Activated CD4-positive, alpha-beta T cell treated with anti-CD3 and anti-CD28 coated beads, Interleukin-2, amount 10 ng/mL, durations not matched to agents 24 days and 14 days (primary cell): ENCODE results near the gene SKIL. TPM values are rescaled to one million over a fixed set of nuclear protein-coding genes. Genes with fewer than 3 reads are reported as not detected.
A peak's percentile ranks its signal among the peaks of the same experiment; 100 is the strongest.

Source experiments
- DNase-seq: peaks from one replicate; pipeline ENCODE4 v3.0.0; 2022
- H3K27ac Mint-ChIP-seq: one replicate; pipeline ENCODE4 v1.8.0; 2022; ENCODE audit warnings: mild to moderate bottlenecking, mixed read lengths
- H3K27me3 Mint-ChIP-seq: one replicate; pipeline ENCODE4 v1.8.0; 2022; ENCODE audit warnings: mixed read lengths
- H3K36me3 Mint-ChIP-seq: one replicate; pipeline ENCODE4 v1.8.0; 2022; ENCODE audit warnings: low read depth, mild to moderate bottlenecking, mixed read lengths
- H3K4me1 Mint-ChIP-seq: one replicate; pipeline ENCODE4 v1.8.0; 2021; ENCODE audit warnings: mixed read lengths
- H3K4me3 Mint-ChIP-seq: one replicate; pipeline ENCODE4 v1.8.0; 2022; ENCODE audit warnings: mild to moderate bottlenecking, moderate library complexity, mixed read lengths
- H3K9me3 Mint-ChIP-seq: one replicate; pipeline ENCODE4 v1.8.0; 2021; ENCODE audit warnings: mixed read lengths
- intact Hi-C: fragments of 100-400 bp; cut with micrococcal nuclease; formaldehyde crosslinking; loops from one replicate; pipeline ENCODE4 v1.15.1; 2023
- total RNA-seq: library from RNA; stranded (reverse); gene quantifications from 2 replicates; pipeline ENCODE4 v1.2.3, GENCODE V29; 2022

SKIL gene
- total RNA-seq, 1 donor from 2014 or later = 23.3 TPM

DNA sequence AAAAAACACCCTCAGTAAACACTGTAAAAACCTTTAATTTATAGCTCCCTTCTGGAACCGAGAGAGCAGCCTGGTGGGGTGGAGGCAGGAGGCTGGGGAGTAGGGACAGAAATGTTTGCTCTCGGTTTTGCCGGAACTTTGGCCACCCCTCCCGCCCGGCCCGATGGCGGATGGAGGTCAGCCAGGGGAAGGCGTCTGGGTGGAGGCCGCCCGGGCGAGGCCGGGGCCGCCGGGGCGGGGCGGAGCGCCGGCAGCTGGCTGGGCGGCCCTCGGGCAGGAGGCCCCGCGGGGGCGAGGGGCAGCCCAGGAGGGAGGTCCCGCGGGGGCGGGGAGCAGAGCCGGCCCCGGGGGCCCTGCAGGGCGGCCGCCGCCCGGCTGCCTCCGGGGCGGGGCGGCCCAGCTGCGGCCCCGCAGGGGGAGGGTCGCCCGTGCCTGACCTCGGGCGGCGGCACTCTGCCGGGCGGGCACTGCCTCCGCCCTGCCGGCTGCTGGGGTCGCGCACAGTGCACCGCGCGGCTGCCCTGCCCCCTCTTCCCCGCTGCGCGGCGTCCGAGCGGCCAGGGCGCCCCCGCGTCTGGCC, 829 bp upstream of the SKIL start:
- H3K27ac Mint-ChIP-seq = peak overlapping the region; percentile 86

DNA sequence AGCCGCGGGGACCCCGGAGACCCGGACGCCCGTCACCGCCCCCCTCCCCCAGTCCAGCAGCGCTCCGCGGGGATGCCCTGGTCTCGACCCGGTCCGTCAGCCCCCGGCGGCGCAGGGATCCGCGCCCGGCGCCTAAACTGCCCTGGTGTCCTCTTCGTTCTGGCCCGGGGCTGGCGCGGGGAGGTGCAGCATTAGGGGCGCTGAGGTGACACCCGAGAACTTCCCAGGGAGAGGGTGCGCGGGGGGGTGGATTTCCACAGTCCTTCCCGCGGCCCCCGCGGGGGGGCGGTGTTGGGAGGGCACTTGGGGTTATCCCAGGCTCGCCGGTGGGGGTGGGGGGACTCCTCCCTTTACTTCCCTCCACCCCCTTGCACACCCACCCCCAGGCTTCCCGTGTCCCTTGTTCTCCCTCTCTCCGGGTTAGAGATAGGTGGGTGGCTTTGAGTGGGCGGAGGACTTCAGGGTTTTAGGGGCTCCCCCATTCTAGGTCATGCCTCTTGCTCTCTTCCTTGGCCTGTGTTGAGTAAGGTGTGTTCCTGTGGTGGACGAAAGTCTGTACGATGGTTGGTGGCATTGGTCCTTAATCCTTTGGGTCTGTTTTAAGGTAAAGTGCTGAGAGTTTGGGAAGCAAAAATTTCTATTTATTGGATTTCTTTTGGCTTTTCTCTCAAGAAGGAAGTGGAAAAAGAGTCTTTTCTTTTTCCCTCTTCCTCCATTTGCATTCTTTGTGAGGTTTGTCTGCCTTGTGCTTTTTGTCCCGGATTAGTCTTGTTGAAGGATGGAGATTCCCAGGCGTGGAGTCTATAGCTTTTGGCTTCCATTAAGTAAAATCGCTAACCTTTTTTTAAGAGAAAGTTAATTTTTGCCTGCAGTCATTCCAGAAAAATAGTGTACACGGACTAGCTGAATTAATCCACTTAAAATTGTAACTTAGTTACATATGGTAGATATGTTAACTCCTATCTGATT, 811 bp downstream of the SKIL start:
- DNase-seq = peak; percentile 89
- intact Hi-C loops = loop anchor here (5.0 kb wide), 2 partner anchors 391 to 546 kb away; partner anchors contain the start of genes LRRC34, LRRIQ4 and SEC62
- H3K9me3 Mint-ChIP-seq = no peaks in the 10 kb centered on the region
- peaks cover 7% of the 10 kb centered on the region for H3K27me3 Mint-ChIP-seq
- H3K4me1 Mint-ChIP-seq = peaks cover 27% of the 10 kb centered on the region
- peak overlapping the region; percentile 79 for H3K27ac Mint-ChIP-seq
- peaks cover 36% of the 10 kb centered on the region for H3K36me3 Mint-ChIP-seq
- H3K4me3 Mint-ChIP-seq = peak overlapping the region; percentile 79

More for the DNA sequence above, 829 bp upstream of the SKIL start:
- no peaks in the 10 kb centered on the region for H3K9me3 Mint-ChIP-seq
- peak overlapping the region; percentile 67 for H3K4me3 Mint-ChIP-seq
- intact Hi-C loops = loop anchor here (1.0 to 5.0 kb wide), 7 partner anchors 79 to 592 kb away; partner anchors contain the start of genes LRRC34, LRRIQ4, PHC3 and SEC62
- H3K27me3 Mint-ChIP-seq = peaks cover 7% of the 10 kb centered on the region
- DNase-seq = peak; percentile 83
- peaks cover 29% of the 10 kb centered on the region for H3K36me3 Mint-ChIP-seq
- H3K4me1 Mint-ChIP-seq = peaks cover 25% of the 10 kb centered on the region

DNA sequence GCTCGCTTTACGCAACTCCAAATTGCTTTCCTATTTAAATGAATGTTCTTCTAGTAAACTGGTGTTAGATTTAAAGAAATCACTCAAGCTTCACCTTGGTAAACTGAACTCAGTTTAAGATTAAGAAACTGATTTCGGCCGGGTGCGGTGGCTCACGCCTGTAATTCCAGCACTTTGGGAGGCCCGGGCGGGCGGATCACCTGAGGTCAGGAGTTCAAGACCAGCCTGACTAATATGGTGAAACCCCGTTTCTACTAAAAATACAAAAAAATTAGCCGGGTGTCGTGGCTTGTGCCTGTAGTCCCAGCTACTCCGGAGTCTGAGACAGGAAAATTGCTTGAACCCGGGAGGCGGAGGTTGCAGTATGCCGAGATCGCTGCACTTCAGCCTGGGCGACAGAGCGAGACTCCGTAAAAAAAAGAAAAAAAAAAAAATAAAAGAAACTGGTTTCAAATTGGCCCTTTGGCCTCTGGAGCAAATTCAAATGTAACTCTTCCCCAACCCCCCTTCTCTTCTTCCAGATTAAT, 1.7 kb downstream of the SKIL start:
- intact Hi-C loops = loop anchor here (5.0 kb wide), 2 partner anchors 392 to 547 kb away; partner anchors contain the start of genes LRRC34, LRRIQ4 and SEC62
- no peaks in the 10 kb centered on the region for H3K9me3 Mint-ChIP-seq
- H3K4me1 Mint-ChIP-seq = peaks cover 30% of the 10 kb centered on the region
- peaks cover 2% of the 10 kb centered on the region for H3K27me3 Mint-ChIP-seq
- H3K4me3 Mint-ChIP-seq = peak overlapping the region; percentile 79
- H3K27ac Mint-ChIP-seq = no peak overlapping the region
- H3K36me3 Mint-ChIP-seq = peaks cover 42% of the 10 kb centered on the region
- peak; percentile 53 for DNase-seq

DNA sequence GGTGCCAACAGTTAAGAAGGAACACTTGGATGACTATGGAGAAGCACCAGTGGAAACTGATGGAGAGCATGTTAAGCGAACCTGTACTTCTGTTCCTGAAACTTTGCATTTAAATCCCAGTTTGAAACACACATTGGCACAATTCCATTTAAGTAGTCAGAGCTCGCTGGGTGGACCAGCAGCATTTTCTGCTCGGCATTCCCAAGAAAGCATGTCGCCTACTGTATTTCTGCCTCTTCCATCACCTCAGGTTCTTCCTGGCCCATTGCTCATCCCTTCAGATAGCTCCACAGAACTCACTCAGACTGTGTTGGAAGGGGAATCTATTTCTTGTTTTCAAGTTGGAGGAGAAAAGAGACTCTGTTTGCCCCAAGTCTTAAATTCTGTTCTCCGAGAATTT, 3.0 kb downstream of the SKIL start:
- peaks cover 50% of the 10 kb centered on the region for H3K36me3 Mint-ChIP-seq
- no peak overlapping the region for H3K27ac Mint-ChIP-seq
- H3K9me3 Mint-ChIP-seq = no peaks in the 10 kb centered on the region
- intact Hi-C loops = no loop called here
- H3K4me1 Mint-ChIP-seq = peaks cover 34% of the 10 kb centered on the region
- peak; percentile 54 for DNase-seq
- H3K4me3 Mint-ChIP-seq = no peak overlapping the region
- H3K27me3 Mint-ChIP-seq = no peaks in the 10 kb centered on the region

DNA sequence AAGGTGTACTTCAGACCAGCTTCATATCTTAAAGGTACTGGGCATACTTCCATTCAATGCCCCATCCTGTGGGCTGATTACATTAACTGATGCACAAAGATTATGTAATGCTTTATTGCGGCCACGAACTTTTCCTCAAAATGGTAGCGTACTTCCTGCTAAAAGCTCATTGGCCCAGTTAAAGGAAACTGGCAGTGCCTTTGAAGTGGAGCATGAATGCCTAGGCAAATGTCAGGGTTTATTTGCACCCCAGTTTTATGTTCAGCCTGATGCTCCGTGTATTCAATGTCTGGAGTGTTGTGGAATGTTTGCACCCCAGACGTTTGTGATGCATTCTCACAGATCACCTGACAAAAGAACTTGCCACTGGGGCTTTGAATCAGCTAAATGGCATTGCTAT, 3.4 kb downstream of the SKIL start:
- DNase-seq = peak; percentile 46
- Mint-ChIP-seq H3K4me3 (no peak overlapping the region), H3K4me1 (peaks cover 32% of the 10 kb centered on the region), H3K27ac (no peak overlapping the region), H3K36me3 (peaks cover 50% of the 10 kb centered on the region), H3K9me3 (no peaks in the 10 kb centered on the region), H3K27me3 (no peaks in the 10 kb centered on the region)
- intact Hi-C loops = no loop called here

DNA sequence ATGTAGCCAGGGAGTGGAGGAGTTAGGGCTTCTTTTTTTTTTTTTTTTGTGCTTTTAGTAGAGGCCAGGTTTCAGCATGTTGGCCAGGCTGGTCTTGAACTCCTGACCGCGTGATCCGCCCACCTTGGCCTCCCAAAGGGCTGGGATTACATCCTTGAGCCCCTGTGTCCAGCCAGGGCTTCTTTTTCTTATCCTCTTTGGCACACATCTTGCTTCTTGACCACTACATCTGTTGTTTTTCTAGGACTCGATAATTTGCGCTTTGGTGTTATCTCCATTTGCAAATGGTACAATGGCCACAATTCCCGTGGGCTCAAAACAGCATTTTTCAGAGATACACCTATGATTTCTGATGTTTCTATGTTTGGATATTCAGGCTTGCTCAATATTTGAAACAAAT, 4.2 kb downstream of the SKIL start:
- Mint-ChIP-seq H3K9me3 (no peaks in the 10 kb centered on the region), H3K27ac (no peak overlapping the region), H3K4me1 (peaks cover 27% of the 10 kb centered on the region), H3K36me3 (peaks cover 50% of the 10 kb centered on the region), H3K4me3 (peak overlapping the region; percentile 14), H3K27me3 (no peaks in the 10 kb centered on the region)
- intact Hi-C loops = no loop called here
- DNase-seq = peak; percentile 21

DNA sequence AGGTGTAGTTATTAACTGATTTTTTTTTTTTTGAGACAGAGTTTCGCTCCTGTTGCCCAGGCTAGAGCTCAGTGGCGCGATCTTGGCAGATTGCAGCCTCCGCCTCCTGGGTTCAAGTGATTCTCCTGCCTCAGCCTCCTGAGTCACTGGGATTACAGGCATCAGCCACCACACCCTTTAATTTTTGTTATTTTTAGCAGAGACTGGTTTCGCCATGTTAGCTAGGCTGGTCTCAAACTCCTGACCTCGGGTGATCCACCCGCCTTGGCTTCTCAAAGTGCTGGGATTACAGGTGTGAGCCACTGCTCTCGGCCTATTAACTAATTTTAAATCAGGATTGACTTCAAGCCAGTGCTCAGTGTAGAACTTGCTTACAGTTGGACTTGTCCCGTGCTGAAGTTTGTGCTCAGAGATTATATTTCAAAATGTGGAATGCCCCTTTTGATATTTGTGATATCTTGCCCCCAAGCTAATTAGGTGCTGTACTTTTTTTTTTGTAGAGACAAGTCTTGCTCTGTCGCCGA, 6.0 kb downstream of the SKIL start:
- Mint-ChIP-seq H3K27ac (no peak overlapping the region), H3K9me3 (no peaks in the 10 kb centered on the region)
- intact Hi-C loops = no loop called here

DNA sequence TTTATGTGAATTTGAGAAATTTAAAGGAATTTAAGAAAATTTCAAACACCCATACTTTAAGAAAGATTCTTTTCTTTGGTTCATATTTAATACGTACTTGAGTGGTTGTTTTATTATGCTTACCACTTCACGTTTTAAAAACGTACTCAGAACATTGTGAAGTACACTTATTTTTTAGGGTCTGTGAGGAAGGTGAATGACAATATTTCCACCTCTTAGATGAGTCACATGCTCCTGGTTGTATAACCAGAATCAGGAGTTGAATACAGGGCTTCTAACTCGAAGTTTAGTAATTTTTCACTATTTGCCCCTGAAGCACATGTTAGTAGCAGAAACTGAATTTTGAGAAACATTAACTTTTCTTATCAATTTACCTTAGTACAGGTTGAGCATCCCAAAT, 7.5 kb downstream of the SKIL start:
- H3K4me1 Mint-ChIP-seq = peaks cover 18% of the 10 kb centered on the region
- H3K9me3 Mint-ChIP-seq = no peaks in the 10 kb centered on the region
- peaks cover 39% of the 10 kb centered on the region for H3K36me3 Mint-ChIP-seq
- no peaks in the 10 kb centered on the region for H3K27me3 Mint-ChIP-seq
- H3K27ac Mint-ChIP-seq = no peak overlapping the region
- DNase-seq = no peak
- H3K4me3 Mint-ChIP-seq = no peak overlapping the region
- intact Hi-C loops = no loop called here

More for the DNA sequence above, 6.0 kb downstream of the SKIL start:
- Mint-ChIP-seq H3K4me1 (peaks cover 26% of the 10 kb centered on the region), H3K4me3 (no peak overlapping the region), H3K27me3 (no peaks in the 10 kb centered on the region), H3K36me3 (peaks cover 48% of the 10 kb centered on the region)
- DNase-seq = peak; percentile 52

DNA sequence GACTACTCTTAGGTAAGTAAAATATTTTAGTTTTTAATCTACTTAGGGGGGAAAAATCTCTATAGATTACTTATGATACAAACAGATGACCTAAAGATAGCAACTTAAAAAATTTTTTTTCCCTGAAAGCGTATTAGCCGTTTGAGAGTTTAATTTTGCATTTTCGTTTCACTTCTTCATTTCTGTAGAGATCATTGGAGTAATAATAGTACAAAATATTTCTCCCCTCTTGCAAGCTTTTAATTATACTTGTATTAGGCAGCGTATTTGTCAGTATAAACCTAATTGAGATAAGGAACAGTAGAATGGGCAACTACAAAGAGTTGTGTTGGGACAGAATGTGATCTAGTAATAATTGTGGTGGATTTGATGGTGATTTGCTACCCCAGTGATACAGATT, 10.3 kb downstream of the SKIL start:
- Mint-ChIP-seq H3K4me1 (peaks cover 14% of the 10 kb centered on the region), H3K4me3 (no peak overlapping the region), H3K36me3 (peaks cover 26% of the 10 kb centered on the region), H3K27me3 (no peaks in the 10 kb centered on the region), H3K27ac (no peak overlapping the region), H3K9me3 (no peaks in the 10 kb centered on the region)
- no peak for DNase-seq
- intact Hi-C loops = no loop called here

DNA sequence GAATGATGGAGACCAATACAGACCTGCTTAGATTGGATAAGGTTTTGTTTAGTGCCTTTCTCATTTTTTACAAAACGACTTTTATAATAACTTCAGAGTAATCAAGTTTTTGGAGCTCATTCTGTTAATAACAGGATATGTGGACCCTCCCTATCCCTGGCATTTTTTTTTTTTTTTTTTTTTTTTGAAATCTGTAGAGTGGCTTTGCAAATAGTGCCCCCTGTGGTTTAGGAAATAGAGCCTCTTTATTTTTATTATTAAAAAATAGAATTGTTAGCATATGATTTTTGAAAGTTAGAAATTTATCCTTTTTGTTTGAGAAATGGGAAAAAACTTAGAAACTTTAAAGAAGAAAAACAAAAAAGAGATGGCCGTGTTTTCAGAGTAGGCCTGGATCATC, 11.4 kb downstream of the SKIL start:
- H3K36me3 Mint-ChIP-seq = peaks cover 21% of the 10 kb centered on the region
- H3K27ac Mint-ChIP-seq = no peak overlapping the region
- H3K4me1 Mint-ChIP-seq = peaks cover 11% of the 10 kb centered on the region
- H3K27me3 Mint-ChIP-seq = no peaks in the 10 kb centered on the region
- DNase-seq = no peak
- H3K9me3 Mint-ChIP-seq = no peaks in the 10 kb centered on the region
- intact Hi-C loops = no loop called here
- no peak overlapping the region for H3K4me3 Mint-ChIP-seq

DNA sequence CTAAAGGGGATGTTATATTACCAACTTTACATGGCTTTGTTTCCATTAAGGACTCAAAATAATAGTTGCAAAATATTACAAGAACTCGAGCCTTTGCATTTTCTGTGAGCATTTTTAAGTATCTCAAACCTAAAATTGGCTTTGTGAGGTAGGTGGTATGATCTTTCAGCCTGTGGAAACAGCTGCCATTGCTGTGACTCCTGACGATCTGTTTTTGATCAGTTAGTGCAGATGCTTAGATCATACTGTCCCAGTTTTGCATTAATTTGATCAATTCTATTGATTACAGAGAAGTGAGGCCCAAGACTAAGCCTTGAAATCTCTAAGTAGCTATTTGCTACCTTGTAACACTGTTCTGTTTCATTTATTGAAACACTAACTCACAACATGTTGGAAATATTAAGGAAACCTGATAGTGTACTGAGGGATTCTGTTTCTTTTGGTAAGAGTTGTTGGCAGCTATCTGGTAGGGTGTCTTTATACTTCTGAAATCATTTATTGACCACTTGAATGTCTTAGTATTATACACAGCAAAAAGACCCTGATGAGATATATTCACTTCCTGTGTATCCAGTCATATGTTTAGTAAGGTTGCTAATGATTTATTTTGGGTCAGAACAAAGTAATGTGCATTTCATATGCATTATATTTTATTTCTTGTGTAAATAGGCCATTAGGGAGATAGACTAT, 14.8 kb downstream of the SKIL start:
- no peak overlapping the region for H3K27ac Mint-ChIP-seq
- intact Hi-C loops = no loop called here
- peaks cover 12% of the 10 kb centered on the region for H3K36me3 Mint-ChIP-seq
- no peaks in the 10 kb centered on the region for H3K27me3 Mint-ChIP-seq
- no peaks in the 10 kb centered on the region for H3K9me3 Mint-ChIP-seq
- no peak for DNase-seq
- H3K4me3 Mint-ChIP-seq = no peak overlapping the region
- H3K4me1 Mint-ChIP-seq = peaks cover 7% of the 10 kb centered on the region

DNA sequence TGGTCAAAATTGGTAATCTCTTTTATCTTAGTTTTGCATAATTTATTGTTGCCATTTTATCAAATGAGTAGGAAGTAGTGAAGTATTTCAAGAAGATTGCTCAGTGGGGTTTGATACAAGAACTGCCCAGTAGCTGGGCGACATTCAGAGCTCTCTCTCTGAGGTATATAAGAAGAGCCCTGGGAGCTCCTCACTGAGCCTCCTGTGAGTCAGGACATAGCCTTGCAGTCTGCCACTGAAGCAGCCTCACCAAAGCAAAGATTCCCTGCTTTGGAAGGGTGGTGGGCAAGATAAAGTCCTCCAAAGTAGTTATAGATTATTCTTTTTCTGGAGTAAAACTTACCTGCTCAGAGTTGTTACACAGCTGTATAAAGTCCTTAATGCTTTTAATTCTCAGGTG, 26.1 kb downstream of the SKIL start:
- no peak overlapping the region for H3K27ac Mint-ChIP-seq
- peaks cover 40% of the 10 kb centered on the region for H3K36me3 Mint-ChIP-seq
- intact Hi-C loops = no loop called here
- no peaks in the 10 kb centered on the region for H3K4me1 Mint-ChIP-seq
- no peaks in the 10 kb centered on the region for H3K27me3 Mint-ChIP-seq
- H3K9me3 Mint-ChIP-seq = no peaks in the 10 kb centered on the region
- no peak for DNase-seq
- no peak overlapping the region for H3K4me3 Mint-ChIP-seq

DNA sequence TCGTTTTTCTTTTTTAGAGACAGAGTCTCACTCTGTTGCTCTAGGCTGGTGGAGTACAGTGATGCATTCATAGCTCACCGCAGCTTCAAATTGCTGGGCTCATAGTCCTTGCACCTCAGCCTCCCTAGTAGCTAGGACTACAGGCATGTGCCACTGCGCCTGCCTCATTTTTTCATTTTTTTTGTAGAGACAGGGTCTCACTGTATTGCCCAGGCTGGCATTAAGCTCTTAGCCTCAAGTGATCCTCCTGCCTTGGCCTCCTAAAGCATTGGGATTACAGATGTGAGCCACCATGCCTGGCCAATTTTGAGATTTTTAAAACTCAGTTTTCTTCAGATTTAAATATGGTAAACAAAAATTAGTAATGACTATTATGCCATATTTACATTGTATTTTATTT, 29.0 kb downstream of the SKIL start:
- Mint-ChIP-seq H3K36me3 (peaks cover 45% of the 10 kb centered on the region), H3K27me3 (no peaks in the 10 kb centered on the region), H3K9me3 (no peaks in the 10 kb centered on the region), H3K4me1 (no peaks in the 10 kb centered on the region), H3K4me3 (no peak overlapping the region), H3K27ac (no peak overlapping the region)
- intact Hi-C loops = no loop called here
- DNase-seq = no peak
